HFFc6 (cell line): ENCODE measurements around the gene NFAT5. TPM values are rescaled to one million over a fixed set of nuclear protein-coding genes. Genes with fewer than 3 reads are reported as not detected.
"Not testable (repeated sequence)": the region's sequence is repeated elsewhere in the genome, so short reads cannot be mapped to it uniquely, and the experiment has no call there.

ENCODE experiments used
- DNase-seq: peaks from one replicate; pipeline ENCODE4 v3.0.0-alpha.2; 2018
- H3K27ac Mint-ChIP-seq: 2 replicates; pipeline ENCODE4 v1.8.0; 2020; ENCODE audit warnings: mild to moderate bottlenecking, mixed read lengths
- H3K27me3 Mint-ChIP-seq: 2 replicates; pipeline ENCODE4 v1.8.0; 2021; ENCODE audit warnings: mild to moderate bottlenecking, moderate library complexity, mixed read lengths; ENCODE audit not compliant: insufficient read depth
- H3K36me3 Mint-ChIP-seq: 2 replicates; pipeline ENCODE4 v1.8.0; 2021; ENCODE audit warnings: low read depth, mixed read lengths
- H3K4me1 Mint-ChIP-seq: 2 replicates; pipeline ENCODE4 v1.8.0; 2020; ENCODE audit warnings: low read depth, mixed read lengths
- H3K4me3 Mint-ChIP-seq: 2 replicates; pipeline ENCODE4 v1.8.0; 2020; ENCODE audit warnings: mild to moderate bottlenecking, moderate library complexity, mixed read lengths
- H3K9me3 Mint-ChIP-seq: 2 replicates; pipeline ENCODE4 v1.8.0; 2020; ENCODE audit warnings: mild to moderate bottlenecking, mixed read lengths
- CTCF ChIP-seq: fragments of 200-600 bp; sonication (generic); IDR thresholded peaks from 2 replicates; pipeline ENCODE4 v1.5.0; 2021; ENCODE audit warnings: antibody characterized with exemption, mild to moderate bottlenecking
- total RNA-seq, 6 experiments: library from RNA; stranded (reverse); fragmentation: NEBNext Ultra II Directional; extraction: Animal tissue kit (Norgen Biotek cat#: 25700); gene quantifications; 2 replicates in 1 of 6; 3 replicates in 5 of 6; pipeline ENCODE4 v1.2.3, GENCODE V29; 2021

The NFAT5 gene
- total RNA-seq, 6 experiments from 2014 or later = 52.0 to 114 (median 63.7) TPM

- Mint-ChIP-seq H3K36me3 (no peaks in the 10 kb centered on the region), H3K27ac (no peak overlapping the region), H3K4me1 (peaks cover 31% of the 10 kb centered on the region), H3K9me3 (no peaks in the 10 kb centered on the region), H3K27me3 (peaks cover 2% of the 10 kb centered on the region; the same call in 1 of the 2 replicates), H3K4me3 (no peak overlapping the region)
- no peak for DNase-seq
- TF ChIP-seq CTCF = no peak
Observed at GRCh38 chr16:69542974-69543373, 22.8 kb upstream of the NFAT5 start.

GRCh38 chr16:69544088-69544487 lies 21.7 kb upstream of the NFAT5 start:
- Mint-ChIP-seq H3K36me3 (no peaks in the 10 kb centered on the region), H3K4me1 (peaks cover 26% of the 10 kb centered on the region), H3K27me3 (peaks cover 2% of the 10 kb centered on the region; the same call in 1 of the 2 replicates), H3K27ac (no peak overlapping the region), H3K9me3 (no peaks in the 10 kb centered on the region), H3K4me3 (no peak overlapping the region)
- no peak for TF ChIP-seq CTCF
- DNase-seq = no peak

GRCh38 chr16:69546663-69547062 lies 19.1 kb upstream of the NFAT5 start:
- H3K27me3 Mint-ChIP-seq, H3K4me3 Mint-ChIP-seq, H3K27ac Mint-ChIP-seq, H3K4me1 Mint-ChIP-seq, H3K9me3 Mint-ChIP-seq, DNase-seq, H3K36me3 Mint-ChIP-seq: not testable (repeated sequence)

GRCh38 chr16:69553332-69553731 lies 12.4 kb upstream of the NFAT5 start:
- Mint-ChIP-seq H3K4me1 (peaks cover 11% of the 10 kb centered on the region; the same call in 1 of the 2 replicates), H3K9me3 (no peaks in the 10 kb centered on the region), H3K4me3 (no peak overlapping the region), H3K36me3 (peaks cover 9% of the 10 kb centered on the region), H3K27ac (no peak overlapping the region), H3K27me3 (no peaks in the 10 kb centered on the region; the same call in 1 of the 2 replicates)
- DNase-seq = no peak
- TF ChIP-seq CTCF = no peak

GRCh38 chr16:69554495-69554894 lies 11.3 kb upstream of the NFAT5 start:
- TF ChIP-seq CTCF = no peak
- peaks cover 11% of the 10 kb centered on the region; the same call in 1 of the 2 replicates for H3K4me1 Mint-ChIP-seq
- no peaks in the 10 kb centered on the region for H3K9me3 Mint-ChIP-seq
- peaks cover 12% of the 10 kb centered on the region for H3K36me3 Mint-ChIP-seq
- no peak for DNase-seq
- no peak overlapping the region for H3K4me3 Mint-ChIP-seq
- H3K27ac Mint-ChIP-seq = no peak overlapping the region
- H3K27me3 Mint-ChIP-seq = no peaks in the 10 kb centered on the region; the same call in 1 of the 2 replicates

- no peaks in the 10 kb centered on the region for H3K9me3 Mint-ChIP-seq
- H3K4me3 Mint-ChIP-seq = no peak overlapping the region
- H3K36me3 Mint-ChIP-seq = peaks cover 12% of the 10 kb centered on the region
- peaks cover 11% of the 10 kb centered on the region; the same call in 1 of the 2 replicates for H3K4me1 Mint-ChIP-seq
- no peak for DNase-seq
- H3K27ac Mint-ChIP-seq = no peak overlapping the region
- no peak for TF ChIP-seq CTCF
- no peaks in the 10 kb centered on the region; the same call in 1 of the 2 replicates for H3K27me3 Mint-ChIP-seq
Observed at GRCh38 chr16:69555437-69555836, 10.3 kb upstream of the NFAT5 start.
